Measurements from ENCODE around the gene GMEB2. TPM values are rescaled to one million over a fixed set of nuclear protein-coding genes. Genes with fewer than 3 reads are reported as not detected.
"Not testable (repeated sequence)": the region's sequence is repeated elsewhere in the genome, so short reads cannot be mapped to it uniquely, and the experiment has no call there.

GMEB2 gene
- polyA plus RNA-seq, 1 experiment: 6.3 TPM

GRCh38 chr20:63642527-63643247 is 15.8 kb upstream of the GMEB2 start:
- Histone ChIP-seq H3K4me3 (ENCODE audit: low read depth, low read length) (peak overlapping the region; percentile 55; the same call in 1 of the 2 replicates), H3K9me3 (ENCODE audit: control insufficient read depth, insufficient read depth, low read length) (no peaks in the 10 kb centered on the region; the same call in 1 of the 2 replicates), H3K27me3 (ENCODE audit: control insufficient read depth, insufficient read depth, low read length) (no peaks in the 10 kb centered on the region), H3K27ac (ENCODE audit: low read depth, low read length) (no peak overlapping the region)
- CTCF ChIA-PET: interaction anchor here (0.6 to 2.3 kb wide), 2 partner anchors 104 to 252 kb away, joined by 4 to 10 read pairs; partner anchors contain the start of gene PTK6
- no peak for DNase-seq (ENCODE audit: low read depth, low spot score)
- POLR2A ChIA-PET: interaction anchor here (0.7 to 2.0 kb wide), 3 partner anchors 9 to 65 kb away, joined by 3 to 6 read pairs (median 4); partner anchors contain the start of genes ARFRP1 and GMEB2
- TF ChIP-seq CTCF (IDR thresholded peaks at IDR 0.05; ENCODE audit: low read depth, low read length): no peak

- ChIA-PET CTCF (interaction anchor here (0.6 to 2.3 kb wide), 5 partner anchors 104 to 1301 kb away, joined by 3 to 10 read pairs (median 3); partner anchors contain the start of genes PRPF6 and PTK6), POLR2A (interaction anchor here (0.7 to 2.0 kb wide), 3 partner anchors 10 to 66 kb away, joined by 3 to 6 read pairs (median 4); partner anchors contain the start of genes ARFRP1 and GMEB2)
- peak; percentile 43 for TF ChIP-seq CTCF (IDR thresholded peaks at IDR 0.05; ENCODE audit: low read depth, low read length)
- Histone ChIP-seq H3K27ac (ENCODE audit: low read depth, low read length) (no peak overlapping the region), H3K4me3 (ENCODE audit: low read depth, low read length) (peak overlapping the region; percentile 55), H3K27me3 (ENCODE audit: control insufficient read depth, insufficient read depth, low read length) (no peaks in the 10 kb centered on the region), H3K9me3 (ENCODE audit: control insufficient read depth, insufficient read depth, low read length) (no peaks in the 10 kb centered on the region; the same call in 1 of the 2 replicates)
- DNase-seq (ENCODE audit: low read depth, low spot score): no peak
Observed at GRCh38 chr20:63641792-63642523, 15.1 kb upstream of the GMEB2 start.

- no peak overlapping the region for H3K27ac ChIP-seq (ENCODE audit: low read depth, low read length)
- no peak for TF ChIP-seq CTCF (IDR thresholded peaks at IDR 0.05; ENCODE audit: low read depth, low read length)
- no peaks in the 10 kb centered on the region; the same call in 1 of the 2 replicates for H3K9me3 ChIP-seq (ENCODE audit: control insufficient read depth, insufficient read depth, low read length)
- no peaks in the 10 kb centered on the region for H3K27me3 ChIP-seq (ENCODE audit: control insufficient read depth, insufficient read depth, low read length)
- CTCF ChIA-PET: interaction anchor here (0.6 to 2.3 kb wide), 4 partner anchors 103 to 1300 kb away, joined by 3 to 10 read pairs (median 3); partner anchors contain the start of genes PRPF6 and PTK6
- POLR2A ChIA-PET: interaction anchor here (1.1 to 2.0 kb wide), 2 partner anchors 11 to 14 kb away, joined by 4 to 6 read pairs; partner anchors contain the start of gene GMEB2
- peak overlapping the region; percentile 40 for H3K4me3 ChIP-seq (ENCODE audit: low read depth, low read length)
- no peak for DNase-seq (ENCODE audit: low read depth, low spot score)
Observed at GRCh38 chr20:63641146-63641791, 14.4 kb upstream of the GMEB2 start.

GRCh38 chr20:63640686-63641085 is 13.8 kb upstream of the GMEB2 start:
- CTCF ChIA-PET: interaction anchor here (2.3 kb wide), 1 partner anchor 102 kb away, joined by 10 read pairs; the partner anchor contains the start of gene PTK6
- H3K4me3 ChIP-seq (ENCODE audit: low read depth, low read length); H3K27ac ChIP-seq (ENCODE audit: low read depth, low read length); DNase-seq (ENCODE audit: low read depth, low spot score); POLR2A ChIA-PET; H3K9me3 ChIP-seq (ENCODE audit: control insufficient read depth, insufficient read depth, low read length); H3K27me3 ChIP-seq (ENCODE audit: control insufficient read depth, insufficient read depth, low read length): not testable (repeated sequence)

GRCh38 chr20:63640086-63640485 is 13.2 kb upstream of the GMEB2 start:
- H3K4me3 ChIP-seq (ENCODE audit: low read depth, low read length): no peak overlapping the region
- CTCF ChIA-PET: no interaction called here
- POLR2A ChIA-PET: interaction anchor here (0.7 kb wide), 1 partner anchor 147 kb away, joined by 3 read pairs; no protein-coding TSS in a partner anchor
- no peaks in the 10 kb centered on the region; the same call in 1 of the 2 replicates for H3K9me3 ChIP-seq (ENCODE audit: control insufficient read depth, insufficient read depth, low read length)
- no peak for TF ChIP-seq CTCF (IDR thresholded peaks at IDR 0.05; ENCODE audit: low read depth, low read length)
- no peak overlapping the region for H3K27ac ChIP-seq (ENCODE audit: low read depth, low read length)
- DNase-seq (ENCODE audit: low read depth, low spot score): no peak
- H3K27me3 ChIP-seq (ENCODE audit: control insufficient read depth, insufficient read depth, low read length): no peaks in the 10 kb centered on the region
